CD4-positive, alpha-beta T cell treated with Interleukin-2 at 100 ng/mL for 4 hours (primary cell): ENCODE results near the gene SLCO1C1.

Experiments used
- DNase-seq: peaks from one replicate; pipeline ENCODE4 v3.0.0-alpha.2; 2020; ENCODE audit warnings: low spot score

Gene SLCO1C1

DNA sequence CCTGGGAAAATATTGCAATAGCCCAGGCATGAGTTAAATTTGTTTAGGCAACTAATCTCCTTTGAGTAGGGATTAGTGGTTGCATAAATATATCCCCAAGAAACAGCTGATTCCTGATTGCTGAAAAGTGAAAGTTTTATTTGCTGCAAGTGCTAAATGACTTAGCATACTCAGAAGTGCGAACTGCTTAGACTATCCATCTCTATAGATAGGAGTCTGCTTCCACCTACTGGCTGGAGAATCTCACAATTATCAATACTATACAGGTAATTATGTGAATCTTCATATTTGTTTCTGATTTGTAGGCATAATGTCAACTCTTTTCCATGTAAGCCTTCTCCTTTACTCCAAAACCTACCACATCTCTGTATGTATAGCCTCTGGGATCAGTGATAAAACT, 103.4 kb downstream of the SLCO1C1 start:
- no peak for DNase-seq

DNA sequence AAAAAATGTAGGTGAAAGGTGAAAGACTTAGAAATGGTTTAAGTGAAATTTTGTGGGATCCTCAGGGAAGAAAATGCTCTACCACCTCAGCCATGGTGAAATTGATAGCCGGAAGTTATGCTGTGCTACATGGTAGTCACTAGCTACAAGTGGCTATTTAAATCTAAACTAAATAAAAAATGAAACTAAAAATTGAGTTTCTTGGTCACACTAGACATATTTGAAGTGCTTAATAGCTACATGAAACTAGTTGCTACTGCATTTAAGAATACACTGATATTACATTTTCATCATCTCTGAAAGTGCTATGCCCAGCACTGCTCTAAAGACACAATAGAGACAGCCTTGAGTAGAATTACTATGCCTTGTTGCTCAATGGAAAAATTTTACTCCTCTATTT, 105.0 kb downstream of the SLCO1C1 start:
- DNase-seq = no peak

DNA sequence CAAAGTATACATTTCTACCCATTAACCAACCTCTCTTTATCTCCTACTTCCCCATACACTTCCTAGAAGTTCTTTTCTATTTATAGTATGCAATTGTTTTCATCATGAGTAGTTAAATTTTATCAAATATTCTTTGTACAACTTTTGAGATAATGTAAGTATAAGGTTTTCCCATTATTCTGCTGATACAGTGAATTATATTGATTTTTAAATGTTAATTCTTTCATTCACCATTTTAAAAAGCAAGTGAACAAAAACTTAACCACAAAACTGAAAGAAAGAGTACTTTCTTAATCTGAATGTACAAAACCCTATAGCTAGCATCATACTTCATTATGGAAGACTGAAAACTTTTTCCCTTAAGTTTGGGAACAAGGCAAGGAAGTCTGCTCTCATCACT, 105.9 kb downstream of the SLCO1C1 start:
- DNase-seq = no peak
